Measurements from ENCODE around the gene INPP4A. TPM values are rescaled to one million over a fixed set of nuclear protein-coding genes. Genes with fewer than 3 reads are reported as not detected.
A peak's percentile ranks its signal among the peaks of the same experiment; 100 is the strongest.

INPP4A gene
- polyA plus RNA-seq, 1 donor (not counting 4 experiments of a cell fraction or from before 2014, with no cell fraction given): 10.7 TPM

DNA sequence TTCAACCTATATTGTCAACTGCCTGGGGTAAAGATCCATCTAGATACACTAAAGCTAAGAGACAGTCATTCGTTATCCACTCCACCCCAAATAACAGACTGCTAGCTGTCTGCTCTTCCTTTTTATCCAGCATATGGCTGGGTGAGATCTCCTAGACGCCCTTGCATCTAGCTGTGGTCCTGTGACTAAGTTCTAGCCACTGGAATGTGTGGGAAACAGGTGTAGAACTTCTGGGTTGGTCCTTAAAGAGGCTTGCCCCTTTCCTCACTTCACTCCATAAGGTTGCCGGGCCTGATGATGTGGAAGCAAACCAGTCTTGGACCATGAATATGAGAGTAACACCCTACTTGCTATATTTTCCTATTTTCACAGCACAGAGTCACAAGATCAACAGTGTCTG, 160.4 kb downstream of the INPP4A start:
- Histone ChIP-seq H3K9me1 (ENCODE audit: control insufficient read depth, extremely low read depth, insufficient read depth, low read length) (peaks cover 3% of the 10 kb centered on the region), H3K36me3 (ENCODE audit: control insufficient read depth in 2 of 2, extremely low read depth in 1 of 2, insufficient read depth in 2 of 2, low read length in 2 of 2) (peaks cover 12% of the 10 kb centered on the region in 2 experiments), H3K79me2 (ENCODE audit: control insufficient read depth, insufficient read depth, low read length) (peaks cover 56% of the 10 kb centered on the region), H3K9me3 (ENCODE audit: control insufficient read depth, low read depth, low read length) (no peaks in the 10 kb centered on the region), H4K20me1 (ENCODE audit: control insufficient read depth, extremely low read depth, insufficient read depth, low read length) (no peaks in the 10 kb centered on the region), H3K4me2 (ENCODE audit: control insufficient read depth, extremely low read depth, insufficient read depth, low read depth, low read length) (no peak overlapping the region), H3K9ac (ENCODE audit: control insufficient read depth, extremely low read depth, insufficient read depth, low read length) (no peak overlapping the region), H3K4me1 (ENCODE audit: control insufficient read depth, extremely low read depth, insufficient read depth, low read length) (peaks cover 20% of the 10 kb centered on the region), H3K27ac (ENCODE audit: control insufficient read depth, insufficient read depth, low read length) (no peak overlapping the region), H3K27me3 (ENCODE audit: control insufficient read depth, extremely low read depth, insufficient read depth, low read length) (no peaks in the 10 kb centered on the region), H2AFZ (ENCODE audit: control insufficient read depth, low read length) (no peak overlapping the region), H3K4me3 (ENCODE audit: control insufficient read depth in 2 of 3, extremely low read depth in 1 of 3, insufficient read depth in 2 of 3, low read depth in 1 of 3, low read length in 3 of 3) (no peak overlapping the region)
- TF ChIP-seq, protein P1, sequence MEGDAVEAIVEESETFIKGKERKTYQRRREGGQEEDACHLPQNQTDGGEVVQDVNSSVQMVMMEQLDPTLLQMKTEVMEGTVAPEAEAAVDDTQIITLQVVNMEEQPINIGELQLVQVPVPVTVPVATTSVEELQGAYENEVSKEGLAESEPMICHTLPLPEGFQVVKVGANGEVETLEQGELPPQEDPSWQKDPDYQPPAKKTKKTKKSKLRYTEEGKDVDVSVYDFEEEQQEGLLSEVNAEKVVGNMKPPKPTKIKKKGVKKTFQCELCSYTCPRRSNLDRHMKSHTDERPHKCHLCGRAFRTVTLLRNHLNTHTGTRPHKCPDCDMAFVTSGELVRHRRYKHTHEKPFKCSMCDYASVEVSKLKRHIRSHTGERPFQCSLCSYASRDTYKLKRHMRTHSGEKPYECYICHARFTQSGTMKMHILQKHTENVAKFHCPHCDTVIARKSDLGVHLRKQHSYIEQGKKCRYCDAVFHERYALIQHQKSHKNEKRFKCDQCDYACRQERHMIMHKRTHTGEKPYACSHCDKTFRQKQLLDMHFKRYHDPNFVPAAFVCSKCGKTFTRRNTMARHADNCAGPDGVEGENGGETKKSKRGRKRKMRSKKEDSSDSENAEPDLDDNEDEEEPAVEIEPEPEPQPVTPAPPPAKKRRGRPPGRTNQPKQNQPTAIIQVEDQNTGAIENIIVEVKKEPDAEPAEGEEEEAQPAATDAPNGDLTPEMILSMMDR (optimal IDR thresholded peaks at IDR 0.05 in 1 of 3, IDR thresholded peaks at IDR 0.05 in 1 of 3, conservative IDR thresholded peaks at IDR 0.05 in 1 of 3; ENCODE audit: extremely low read depth in 1 of 3, insufficient read depth in 2 of 3, low read length in 3 of 3): no peak
- TF ChIP-seq EZH2 (IDR thresholded peaks at IDR 0.05; ENCODE audit: low read length): no peak
- FAIRE-seq (no peak), DNase-seq (ENCODE audit: low read depth, low spot score) (no peak)
- dilution Hi-C loops (cut with MboI; ENCODE audit: extremely low pct_ligation_motif_present, low sequenced_read_pairs): no loop called here

DNA sequence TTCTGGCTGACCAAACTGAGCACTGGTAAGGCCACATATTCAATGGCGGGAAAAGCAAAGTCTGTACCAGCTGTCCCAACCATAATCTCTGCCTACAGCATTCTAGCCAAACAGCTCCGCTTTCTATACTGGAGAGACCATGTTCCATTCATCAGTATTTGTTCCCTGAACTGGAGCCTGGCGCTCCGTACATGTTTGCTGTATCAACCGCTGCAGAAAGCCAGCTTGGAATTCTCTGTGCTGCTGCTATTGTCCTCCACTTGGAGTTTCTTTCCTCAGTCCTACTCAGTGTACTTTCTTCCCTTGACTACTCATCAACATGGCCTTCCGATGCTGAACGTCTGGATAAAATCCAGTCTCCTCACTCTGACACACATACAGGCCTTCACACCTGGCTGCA, 161.8 kb downstream of the INPP4A start:
- Histone ChIP-seq H2AFZ (ENCODE audit: control insufficient read depth, low read length) (no peak overlapping the region), H3K9ac (ENCODE audit: control insufficient read depth, extremely low read depth, insufficient read depth, low read length) (peak overlapping the region; percentile 24), H3K36me3 (ENCODE audit: control insufficient read depth in 2 of 2, extremely low read depth in 1 of 2, insufficient read depth in 2 of 2, low read length in 2 of 2) (peaks cover 12 to 18% of the 10 kb centered on the region in 2 experiments), H3K79me2 (ENCODE audit: control insufficient read depth, insufficient read depth, low read length) (peaks cover 68% of the 10 kb centered on the region), H3K4me3 (ENCODE audit: control insufficient read depth in 2 of 3, extremely low read depth in 1 of 3, insufficient read depth in 2 of 3, low read depth in 1 of 3, low read length in 3 of 3) (no peak overlapping the region), H4K20me1 (ENCODE audit: control insufficient read depth, extremely low read depth, insufficient read depth, low read length) (no peaks in the 10 kb centered on the region), H3K4me2 (ENCODE audit: control insufficient read depth, extremely low read depth, insufficient read depth, low read depth, low read length) (peak overlapping the region; percentile 100), H3K4me1 (ENCODE audit: control insufficient read depth, extremely low read depth, insufficient read depth, low read length) (peaks cover 26% of the 10 kb centered on the region), H3K27me3 (ENCODE audit: control insufficient read depth, extremely low read depth, insufficient read depth, low read length) (no peaks in the 10 kb centered on the region), H3K27ac (ENCODE audit: control insufficient read depth, insufficient read depth, low read length) (no peak overlapping the region), H3K9me3 (ENCODE audit: control insufficient read depth, low read depth, low read length) (no peaks in the 10 kb centered on the region), H3K9me1 (ENCODE audit: control insufficient read depth, extremely low read depth, insufficient read depth, low read length) (peaks cover 3% of the 10 kb centered on the region)
- dilution Hi-C loops (cut with MboI; ENCODE audit: extremely low pct_ligation_motif_present, low sequenced_read_pairs): no loop called here
- DNase-seq (ENCODE audit: low read depth, low spot score) (no peak), FAIRE-seq (no peak)
- TF ChIP-seq, protein P1 (optimal IDR thresholded peaks at IDR 0.05 in 1 of 3, IDR thresholded peaks at IDR 0.05 in 1 of 3, conservative IDR thresholded peaks at IDR 0.05 in 1 of 3; ENCODE audit: extremely low read depth in 1 of 3, insufficient read depth in 2 of 3, low read length in 3 of 3): no peak
- no peak for TF ChIP-seq EZH2 (IDR thresholded peaks at IDR 0.05; ENCODE audit: low read length)
